KOPT-K1 (cell line): ENCODE measurements around the gene NTHL1.

ENCODE experiments used
- H3K27ac ChIP-seq: fragments of 200-600 bp; sonication (generic); 2 replicates; pipeline ENCODE4 v1.5.1; 2016; ENCODE audit warnings: antibody characterized with exemption, mild to moderate bottlenecking, low read depth, low read length; ENCODE audit not compliant: poor library complexity, severe bottlenecking
- H3K36me3 ChIP-seq: fragments of 200-600 bp; sonication (generic); 2 replicates; pipeline ENCODE4 v1.5.1; 2017; ENCODE audit warnings: antibody characterized with exemption, mild to moderate bottlenecking, low read length, moderate library complexity; ENCODE audit not compliant: insufficient read depth
- H3K9me3 ChIP-seq: fragments of 200-600 bp; sonication (generic); 2 replicates; pipeline ENCODE4 v1.5.1; 2017; ENCODE audit warnings: antibody characterized with exemption, low read length, mild to moderate bottlenecking; ENCODE audit not compliant: insufficient read depth, poor library complexity, severe bottlenecking

The NTHL1 gene

DNA sequence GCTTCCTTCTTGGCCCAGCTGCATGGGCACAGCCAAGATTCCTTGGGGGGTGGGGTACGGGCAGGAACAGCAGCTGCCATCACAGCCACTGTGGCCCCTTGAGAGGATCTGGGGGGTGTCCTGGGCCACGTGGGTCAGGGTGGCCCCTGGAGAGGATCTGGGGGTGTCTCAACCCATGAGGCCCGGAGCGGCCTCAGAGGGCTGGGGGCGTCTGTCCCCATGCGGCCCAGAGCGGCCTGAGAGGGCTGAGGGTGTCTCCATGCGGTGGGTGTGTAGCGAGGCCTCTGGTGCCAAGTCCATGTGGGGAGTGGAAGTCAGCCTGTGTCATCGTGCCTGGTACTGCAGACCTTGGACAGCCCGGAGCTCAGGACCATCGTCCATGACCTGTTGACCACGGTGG lies 13.9 kb upstream of the NTHL1 start:
- H3K36me3 ChIP-seq, result peaks cover 65% of the 10 kb centered on the region; the same call in 1 of the 2 replicates
- no peak overlapping the region for H3K27ac ChIP-seq

DNA sequence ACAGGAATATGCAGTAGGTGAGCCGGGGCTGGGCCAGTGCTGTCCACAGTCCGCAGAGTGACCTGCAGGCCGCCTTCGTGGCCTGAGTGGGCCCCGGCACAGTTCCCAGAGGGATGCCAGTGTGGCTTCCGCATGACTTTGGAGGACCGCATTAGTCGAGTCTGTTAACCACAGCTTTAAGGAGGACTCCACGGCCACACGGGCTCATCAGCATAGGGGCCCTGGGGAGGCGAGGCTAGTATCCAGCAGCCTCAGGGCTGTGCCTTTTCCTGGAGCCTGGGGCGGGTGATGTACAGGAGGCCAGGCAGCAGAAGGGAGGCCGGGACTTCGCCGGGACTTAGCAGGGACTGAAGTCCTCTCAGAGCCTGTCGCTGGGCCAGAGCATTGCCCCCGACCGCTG lies 13.4 kb upstream of the NTHL1 start:
- H3K27ac ChIP-seq, result no peak overlapping the region
- no peaks in the 10 kb centered on the region for H3K9me3 ChIP-seq
- peaks cover 67% of the 10 kb centered on the region; the same call in 1 of the 2 replicates for H3K36me3 ChIP-seq

More for the DNA sequence above, 13.9 kb upstream of the NTHL1 start:
- H3K9me3 ChIP-seq, result no peaks in the 10 kb centered on the region

GRCh38 chr16:2060346-2060745 lies 12.7 kb upstream of the NTHL1 start:
- H3K36me3 ChIP-seq, result peaks cover 62% of the 10 kb centered on the region; the same call in 1 of the 2 replicates
- H3K27ac ChIP-seq, result no peak overlapping the region
- H3K9me3 ChIP-seq, result no peaks in the 10 kb centered on the region

DNA sequence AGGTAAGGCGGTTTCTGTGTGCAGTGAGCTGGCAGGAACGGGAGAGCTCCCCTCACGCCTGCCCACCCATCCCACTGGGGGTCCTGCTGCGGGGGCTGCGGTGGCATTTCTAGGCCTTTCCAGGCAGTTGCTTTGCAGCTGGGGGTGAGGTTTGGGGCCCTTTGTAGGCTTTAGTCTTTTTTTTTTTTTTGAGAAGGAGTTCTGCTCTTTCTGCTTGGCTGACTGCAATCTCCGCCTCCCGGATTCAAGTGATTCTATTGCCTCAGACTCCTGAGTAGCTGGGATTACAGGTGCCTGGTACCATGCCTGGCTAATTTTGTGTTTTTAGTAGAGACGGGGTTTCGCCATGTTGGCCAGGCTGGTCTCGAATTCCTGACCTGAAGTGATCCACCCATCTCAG lies 11.2 kb upstream of the NTHL1 start:
- Histone ChIP-seq H3K36me3 (peaks cover 60% of the 10 kb centered on the region; the same call in 1 of the 2 replicates), H3K27ac (no peak overlapping the region), H3K9me3 (no peaks in the 10 kb centered on the region)

GRCh38 chr16:2058420-2058819 lies 10.8 kb upstream of the NTHL1 start:
- H3K27ac ChIP-seq, result no peak overlapping the region
- peaks cover 60% of the 10 kb centered on the region; the same call in 1 of the 2 replicates for H3K36me3 ChIP-seq
- no peaks in the 10 kb centered on the region for H3K9me3 ChIP-seq

DNA sequence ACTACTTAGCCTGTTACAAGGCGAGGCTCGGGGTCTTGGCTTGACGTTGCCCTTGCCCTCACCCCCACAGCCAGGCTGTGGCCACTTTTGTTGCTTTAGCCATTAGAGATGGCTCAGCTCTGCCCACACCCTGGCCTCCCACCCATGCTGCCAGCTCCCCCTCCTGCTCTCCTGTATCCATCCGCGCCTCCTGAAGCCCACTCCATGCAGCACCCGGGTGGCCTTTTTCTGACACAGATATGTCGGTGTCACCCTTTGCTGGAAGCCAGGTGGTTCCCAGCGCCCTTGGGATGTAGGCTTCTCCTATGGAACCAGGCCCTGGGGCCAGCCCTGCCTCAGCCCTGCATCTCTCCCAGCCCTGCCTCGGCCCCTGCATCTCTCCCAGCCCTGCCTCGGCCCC lies 9.8 kb upstream of the NTHL1 start:
- Histone ChIP-seq H3K9me3 (no peaks in the 10 kb centered on the region), H3K27ac (no peak overlapping the region), H3K36me3 (peaks cover 61% of the 10 kb centered on the region)

GRCh38 chr16:2056681-2057407 lies 9.2 kb upstream of the NTHL1 start:
- H3K36me3 ChIP-seq, result peaks cover 67% of the 10 kb centered on the region
- no peaks in the 10 kb centered on the region for H3K9me3 ChIP-seq
- no peak overlapping the region for H3K27ac ChIP-seq

DNA sequence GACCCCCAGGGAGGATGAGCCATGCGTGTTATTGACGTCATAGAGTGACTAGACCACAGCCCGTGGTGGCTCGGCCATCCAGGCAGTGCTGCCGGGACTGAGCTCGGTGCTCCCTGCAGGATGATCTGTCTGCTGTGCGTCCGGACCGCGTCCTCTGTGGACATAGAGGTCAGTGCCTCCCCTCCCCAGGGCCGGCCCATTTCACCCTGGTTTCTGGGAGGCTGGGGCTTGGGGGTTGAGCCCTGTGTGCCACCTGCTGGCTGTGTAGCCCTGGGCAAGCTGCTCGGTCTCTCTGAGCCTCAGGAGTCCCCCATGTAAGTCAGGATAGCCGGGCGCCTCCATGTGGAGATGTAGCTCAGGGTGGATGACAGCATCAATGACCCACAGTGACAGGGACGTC lies 8.4 kb upstream of the NTHL1 start:
- Histone ChIP-seq H3K27ac (no peak overlapping the region), H3K36me3 (peaks cover 70% of the 10 kb centered on the region), H3K9me3 (no peaks in the 10 kb centered on the region)

DNA sequence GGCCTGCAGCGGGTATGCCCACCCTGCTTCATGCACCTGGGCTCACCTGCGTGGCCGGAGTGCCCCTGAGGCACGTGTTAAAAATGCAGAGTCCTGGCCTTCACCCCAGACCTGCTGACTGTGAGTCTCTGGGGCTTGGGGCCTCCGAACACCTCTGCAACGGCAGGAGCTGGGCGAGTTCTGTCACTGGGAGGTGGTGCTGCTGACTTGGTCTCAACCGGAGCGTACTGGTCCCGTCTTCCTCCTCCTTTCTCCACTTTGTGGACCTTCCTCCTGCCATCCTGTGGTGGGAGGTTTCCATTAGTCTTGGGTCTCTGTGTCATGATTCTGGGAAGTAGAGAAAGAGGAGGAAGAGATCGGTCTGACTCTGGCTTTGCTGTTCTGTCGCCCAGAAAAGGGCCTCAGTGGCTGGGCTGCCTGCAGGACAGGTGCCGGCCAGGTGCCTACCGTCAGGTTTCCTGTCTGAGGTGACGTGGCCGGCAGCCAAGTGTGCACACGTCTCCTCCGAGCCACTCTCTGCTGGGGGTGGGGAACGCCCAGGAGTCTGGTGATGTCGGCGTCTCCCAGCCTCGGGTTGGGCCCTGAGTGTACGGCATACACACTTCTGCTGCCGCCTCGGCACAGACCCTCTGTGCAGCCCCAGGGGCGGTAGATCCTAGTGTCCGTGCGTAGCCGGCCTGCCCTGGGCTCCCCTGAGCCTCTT lies 7.1 kb upstream of the NTHL1 start:
- no peaks in the 10 kb centered on the region for H3K9me3 ChIP-seq
- peaks cover 65% of the 10 kb centered on the region for H3K36me3 ChIP-seq
- H3K27ac ChIP-seq, result no peak overlapping the region

DNA sequence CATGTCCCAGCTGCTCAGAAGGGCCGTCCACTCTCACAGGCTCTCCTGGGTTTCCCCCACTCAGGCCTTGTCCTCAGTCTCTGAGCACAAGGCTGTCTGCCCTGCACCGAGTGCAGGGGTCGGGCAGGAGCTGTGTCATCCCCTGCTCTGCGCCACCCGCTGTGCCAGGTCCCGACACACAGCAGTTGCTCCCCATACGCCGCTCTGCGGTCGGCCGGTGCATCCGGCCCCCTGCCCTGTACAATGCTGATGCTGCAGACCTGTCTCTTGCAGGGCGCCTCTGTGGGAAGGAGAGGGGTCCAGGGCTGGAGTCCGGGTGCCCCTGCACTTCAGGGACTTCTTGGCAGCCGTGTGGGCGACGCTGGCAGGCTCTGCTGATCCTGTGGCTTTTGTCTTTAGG lies 6.3 kb upstream of the NTHL1 start:
- H3K9me3 ChIP-seq, result no peaks in the 10 kb centered on the region
- peaks cover 65% of the 10 kb centered on the region for H3K36me3 ChIP-seq
- no peak overlapping the region for H3K27ac ChIP-seq

- no peaks in the 10 kb centered on the region for H3K9me3 ChIP-seq
- H3K27ac ChIP-seq, result no peak overlapping the region
- H3K36me3 ChIP-seq, result peaks cover 61% of the 10 kb centered on the region
Measured at GRCh38 chr16:2053211-2053610, 5.6 kb upstream of the NTHL1 start.

DNA sequence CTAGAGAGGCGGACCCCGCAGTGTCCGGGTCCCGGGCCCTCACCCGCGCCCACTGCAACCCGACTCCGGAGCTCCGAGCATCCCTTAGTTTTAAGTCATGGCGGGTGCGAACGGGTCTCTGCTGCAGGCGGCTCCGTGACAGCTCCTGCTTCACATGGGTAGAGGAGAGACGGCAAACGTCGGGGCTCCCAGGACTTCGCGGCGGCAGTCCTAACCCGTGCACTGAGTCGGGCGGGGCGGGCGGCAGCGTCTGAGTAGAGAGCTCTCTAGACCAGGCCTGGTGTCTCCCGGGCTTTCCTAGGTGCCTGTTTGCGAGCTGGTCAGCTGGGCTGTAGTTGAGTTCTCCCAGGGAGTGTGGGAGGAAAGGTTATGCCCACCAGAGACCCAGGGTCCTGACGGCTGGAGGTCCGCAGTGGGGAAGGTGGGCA lies 496 bp upstream of the NTHL1 start:
- H3K9me3 ChIP-seq, result no peaks in the 10 kb centered on the region
- peak overlapping the region; percentile 50 for H3K27ac ChIP-seq
- peaks cover 33% of the 10 kb centered on the region for H3K36me3 ChIP-seq

DNA sequence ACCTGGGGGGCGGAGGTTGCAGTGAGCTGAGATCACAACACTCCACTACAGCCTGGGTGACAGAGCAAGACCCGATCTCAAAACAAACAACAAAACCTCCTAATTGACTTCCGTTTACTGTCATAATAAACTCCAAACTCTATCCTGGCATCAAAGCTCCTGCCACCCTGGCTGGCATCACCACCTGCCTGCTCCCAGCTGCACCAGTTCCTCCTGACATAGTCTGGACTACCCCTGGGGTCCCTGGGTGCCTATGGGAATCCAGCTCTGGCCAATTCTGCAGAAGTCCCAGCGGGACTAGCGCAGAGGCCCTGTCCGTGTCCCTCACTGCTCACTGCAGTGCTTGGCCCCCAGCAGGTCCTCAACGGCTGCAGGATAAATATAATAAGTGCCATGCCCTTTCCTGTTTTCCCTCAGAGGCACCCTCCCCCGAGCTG lies 723 bp downstream of the NTHL1 start:
- H3K36me3 ChIP-seq, result peaks cover 23% of the 10 kb centered on the region; the same call in 1 of the 2 replicates
- no peaks in the 10 kb centered on the region for H3K9me3 ChIP-seq
- peak overlapping the region; percentile 50 for H3K27ac ChIP-seq

- no peaks in the 10 kb centered on the region for H3K9me3 ChIP-seq
- no peak overlapping the region for H3K27ac ChIP-seq
- peaks cover 16% of the 10 kb centered on the region; the same call in 1 of the 2 replicates for H3K36me3 ChIP-seq
Measured at GRCh38 chr16:2045965-2046892, 1.4 kb downstream of the NTHL1 start.

DNA sequence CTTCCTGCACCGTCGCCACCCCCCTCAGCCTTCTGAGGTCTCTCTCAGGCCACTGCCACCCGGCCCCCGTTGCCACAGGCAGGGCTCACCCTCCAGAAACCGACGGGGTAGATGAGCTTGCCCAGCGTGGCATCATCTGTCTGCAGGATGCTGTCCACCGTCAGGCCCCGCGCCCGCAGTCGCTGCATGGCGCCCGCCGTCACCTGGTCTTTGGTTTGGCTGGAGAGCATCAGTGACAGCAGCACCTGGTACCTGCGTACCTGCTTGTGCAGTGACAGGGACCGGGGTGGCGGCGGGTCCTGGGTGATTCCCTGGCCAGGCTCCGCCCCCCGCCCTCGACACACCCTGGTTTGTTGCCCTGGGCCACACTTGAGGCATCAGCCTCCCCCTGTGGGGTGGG lies 3.1 kb downstream of the NTHL1 start:
- Histone ChIP-seq H3K36me3 (peaks cover 8% of the 10 kb centered on the region; the same call in 1 of the 2 replicates), H3K9me3 (no peaks in the 10 kb centered on the region), H3K27ac (no peak overlapping the region)
